Erythroblast (primary cell): ENCODE data around the gene CCDC188.

Experiments
- DNase-seq, 2 experiments: peaks; one replicate each; lab custom pipeline; 2025; lab: John Stamatoyannopoulos, UW
- GATA1 ChIP-seq: IDR thresholded peaks from 2 replicates; pipeline ENCODE4 v1.6.1; 2011; ENCODE audit warnings: low read depth, mild to moderate bottlenecking, control low read depth, low read length, moderate library complexity
- POLR2A ChIP-seq: IDR thresholded peaks from 2 replicates; pipeline ENCODE4 v1.6.1; 2011; ENCODE audit warnings: mild to moderate bottlenecking, low read length

The CCDC188 gene

GRCh38 chr22:20126284-20127029 lies 24.4 kb downstream of the CCDC188 start:
- TF ChIP-seq GATA1: no peak
- no peak for TF ChIP-seq POLR2A
- DNase-seq: no peak

GRCh38 chr22:20125201-20126174 lies 25.4 kb downstream of the CCDC188 start:
- no peak for TF ChIP-seq GATA1
- no peak for TF ChIP-seq POLR2A
- DNase-seq: no peak

GRCh38 chr22:20124083-20124787 lies 26.6 kb downstream of the CCDC188 start:
- no peak for DNase-seq
- no peak for TF ChIP-seq GATA1
- no peak for TF ChIP-seq POLR2A

GRCh38 chr22:20123366-20124082 lies 27.3 kb downstream of the CCDC188 start:
- DNase-seq: no peak
- no peak for TF ChIP-seq POLR2A
- TF ChIP-seq GATA1: no peak

- TF ChIP-seq POLR2A: no peak
- no peak for TF ChIP-seq GATA1
- DNase-seq: no peak
These were observed 28.9 kb downstream of the CCDC188 start for GRCh38 chr22:20121856-20122415.

GRCh38 chr22:20118300-20119020 lies 32.4 kb downstream of the CCDC188 start:
- DNase-seq: peak; percentile 35 to 40
- no peak for TF ChIP-seq POLR2A

GRCh38 chr22:20117633-20118299 lies 33.1 kb downstream of the CCDC188 start:
- DNase-seq: peak; percentile 74 to 87
- no peak for TF ChIP-seq POLR2A
- TF ChIP-seq GATA1: no peak

- DNase-seq: peak; percentile 99 to 100
- peak; percentile 68 for TF ChIP-seq POLR2A
- TF ChIP-seq GATA1: no peak
These were observed 33.8 kb downstream of the CCDC188 start, which contains the start of gene TRMT2A for GRCh38 chr22:20116951-20117632. TSS of gene TRMT2A (minus strand) at chr22:20117226. CDS start at chr22:20116906, 320 bp downstream.

GRCh38 chr22:20116376-20116950 lies 34.4 kb downstream of the CCDC188 start:
- TF ChIP-seq POLR2A: no peak
- no peak for TF ChIP-seq GATA1
- DNase-seq: no peak

- TF ChIP-seq POLR2A (no peak), GATA1 (no peak)
- DNase-seq: peak in 1 of 2 experiments; percentile 34
These were observed 35.0 kb downstream of the CCDC188 start, which contains the start of gene RANBP1 for GRCh38 chr22:20115691-20116375. TSS of gene RANBP1 (plus strand) at chr22:20116104. CDS start at chr22:20116185, 81 bp downstream.
